Common myeloid progenitor, CD34-positive (primary cell): ENCODE measurements around the gene HDGFL2.

Experiments
- CTCF ChIA-PET: fragments of 350-600 bp; sonication (Branson Sonifier 250); formaldehyde crosslinking; loops from one replicate; lab custom pipeline; 2021; ENCODE audit warnings: antibody characterized with exemption; lab: Charles Lee
- POLR2A ChIA-PET: fragments of 350-600 bp; sonication (Branson Sonifier 250); formaldehyde crosslinking; loops from one replicate; lab custom pipeline; 2021; ENCODE audit warnings: antibody characterized with exemption; lab: Charles Lee
- DNase-seq, 3 donors: peaks; one replicate each; pipeline versions ENCODE4 v3.0.0 to v3.0.0-alpha.2; 2013
- H3K27ac ChIP-seq, 2 experiments: 1 replicate in 1 of 2; 2 replicates in 1 of 2; pipeline ENCODE4 v1.7.0; 2013; ENCODE audit warnings: inconsistent platforms in 2 of 2, low read length in 2 of 2, mild to moderate bottlenecking in 2 of 2, low read depth in 1 of 2, moderate library complexity in 1 of 2; ENCODE audit not compliant: severe bottlenecking in 2 of 2, insufficient read depth in 1 of 2, poor library complexity in 1 of 2
- H3K27me3 ChIP-seq, 5 experiments: replicated peaks in 2 of 5; 1 replicate in 3 of 5; 2 replicates in 2 of 5; pipeline versions ENCODE4 v1.6.1 to v1.7.0; 2013; ENCODE audit warnings: low read length in 4 of 5, mild to moderate bottlenecking in 2 of 5, moderate library complexity in 2 of 5, inconsistent platforms in 1 of 5; ENCODE audit not compliant: insufficient read depth in 5 of 5, control insufficient read depth in 4 of 5
- H3K36me3 ChIP-seq, 4 experiments: 1 replicate in 2 of 4; 2 replicates in 2 of 4; pipeline versions ENCODE4 v1.6.1 to v1.7.0; 2013; ENCODE audit warnings: low read length in 3 of 4, control low read depth in 1 of 4, mild to moderate bottlenecking in 1 of 4; ENCODE audit not compliant: control insufficient read depth in 4 of 4, insufficient read depth in 4 of 4
- H3K4me1 ChIP-seq, 4 experiments: 1 replicate in 3 of 4; 2 replicates in 1 of 4; pipeline versions ENCODE4 v1.6.1 to v1.7.1; 2013; ENCODE audit warnings: low read length in 3 of 4, mild to moderate bottlenecking in 3 of 4, control low read depth in 1 of 4, inconsistent platforms in 1 of 4, moderate library complexity in 1 of 4; ENCODE audit not compliant: control insufficient read depth in 4 of 4, insufficient read depth in 4 of 4; ENCODE audit errors: control extremely low read depth in 1 of 4
- H3K4me3 ChIP-seq, 7 experiments: 1 replicate in 4 of 7; 2 replicates in 3 of 7; pipeline versions ENCODE4 v1.5.1 to v1.7.0; 2013; ENCODE audit warnings: mild to moderate bottlenecking in 7 of 7, low read length in 6 of 7, moderate library complexity in 6 of 7, inconsistent platforms in 2 of 7, low read depth in 2 of 7, control low read depth in 1 of 7; ENCODE audit not compliant: insufficient read depth in 4 of 7, control insufficient read depth in 1 of 7; ENCODE audit errors: extremely low read depth in 1 of 7
- H3K9me3 ChIP-seq, 5 experiments: 1 replicate in 4 of 5; 2 replicates in 1 of 5; pipeline versions ENCODE4 v1.6.1 to v1.7.1; 2013; ENCODE audit warnings: low read length in 4 of 5, mild to moderate bottlenecking in 2 of 5, inconsistent platforms in 1 of 5, low read depth in 1 of 5, moderate library complexity in 1 of 5; ENCODE audit not compliant: control insufficient read depth in 4 of 5, insufficient read depth in 2 of 5; ENCODE audit errors: control extremely low read depth in 1 of 5
- WGBS: methylation state at CpG from one replicate; pipeline ENCODE4 v1.1.5; 2013; ENCODE audit not compliant: insufficient coverage; 5-methylcytosine and 5-hydroxymethylcytosine counted together

The HDGFL2 gene

DNA sequence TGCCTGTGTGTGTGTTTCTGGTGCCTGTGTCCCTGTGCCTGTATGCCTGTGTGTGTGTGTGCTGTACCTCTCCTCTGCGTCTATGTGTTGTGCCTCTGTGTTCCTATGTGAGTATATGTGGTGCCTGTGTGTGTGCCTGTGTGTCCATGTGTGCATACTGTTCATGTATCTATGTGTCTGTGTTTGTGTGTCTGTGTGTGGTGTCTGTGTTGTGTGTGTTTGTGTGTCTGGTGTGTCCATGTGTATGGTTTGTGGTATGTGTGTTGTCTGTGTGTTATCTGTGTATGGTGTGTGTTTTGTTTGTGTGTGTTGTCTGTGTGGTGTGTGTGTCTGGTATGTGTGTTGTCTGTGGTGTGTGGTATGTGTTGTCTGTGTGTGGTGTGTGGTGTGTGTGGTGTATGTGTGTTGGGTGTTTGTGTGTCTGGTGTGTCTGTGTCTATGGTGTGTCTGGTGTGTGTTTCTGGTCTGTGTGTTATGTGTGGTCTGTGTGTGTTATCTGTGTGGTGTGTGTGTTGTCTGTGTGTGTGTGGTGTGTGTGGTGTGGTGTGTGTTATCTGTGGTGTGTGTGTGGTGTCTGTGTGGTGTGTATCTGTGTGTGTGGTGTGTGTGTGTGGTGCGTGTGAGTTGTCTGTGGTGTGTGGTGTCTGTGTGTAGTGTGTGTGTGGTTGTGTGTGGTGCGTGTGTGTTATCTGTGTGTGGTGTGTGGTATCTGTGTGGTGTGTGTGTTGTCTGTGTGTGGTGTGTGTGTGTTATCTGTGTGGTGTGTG is 20.4 kb downstream of the HDGFL2 start:
- Histone ChIP-seq H3K27me3 (no peaks in the 10 kb centered on the region), H3K36me3 (peaks cover 7 to 77% (median 43%) of the 10 kb centered on the region in 4 experiments), H3K4me1 (no peaks in the 10 kb centered on the region), H3K4me3 (no peak overlapping the region), H3K9me3 (no peaks in the 10 kb centered on the region), H3K27ac (no peak overlapping the region)
- no peak for DNase-seq
- ChIA-PET CTCF (no interaction called here), POLR2A (no interaction called here)
- 100% methylated on average over 3 of the region's 3 CpGs for WGBS

DNA sequence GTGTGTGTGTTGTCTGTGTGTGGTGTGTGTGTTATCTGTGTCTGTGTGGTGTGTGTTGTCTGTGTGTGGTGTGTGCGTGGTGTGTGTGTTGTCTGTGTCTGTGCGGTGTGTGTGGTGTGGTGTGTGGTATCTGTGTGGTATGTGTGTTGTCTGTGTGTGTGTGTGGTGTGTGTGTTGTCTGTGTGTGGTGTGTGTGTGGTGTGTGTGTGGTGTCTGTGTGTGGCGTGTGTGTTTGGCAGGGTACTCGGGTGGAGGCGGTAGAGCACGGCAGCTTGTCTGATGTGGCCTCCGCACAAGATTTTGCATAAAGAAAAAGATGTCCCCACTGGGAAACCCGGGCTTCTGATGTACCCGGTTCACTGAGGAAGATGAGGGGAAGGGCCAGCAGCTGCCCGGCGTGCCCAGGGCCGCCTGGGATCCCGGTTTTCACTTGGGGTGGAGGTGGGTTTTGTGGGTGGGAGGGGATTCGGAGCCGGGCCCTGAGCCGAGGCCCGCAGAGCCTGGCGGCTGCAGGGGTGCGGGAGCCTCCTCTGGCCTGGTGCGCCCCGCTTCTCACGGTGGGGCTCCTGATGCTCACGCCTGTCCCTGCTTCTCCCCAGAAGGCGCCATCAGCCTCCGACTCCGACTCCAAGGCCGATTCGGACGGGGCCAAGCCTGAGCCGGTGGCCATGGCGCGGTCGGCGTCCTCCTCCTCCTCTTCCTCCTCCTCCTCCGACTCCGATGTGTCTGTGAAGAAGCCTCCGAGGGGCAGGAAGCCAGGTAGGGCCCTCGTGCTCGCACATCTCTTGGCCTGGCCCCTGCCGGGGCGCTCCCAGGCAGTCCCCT is 21.2 kb downstream of the HDGFL2 start:
- H3K36me3 ChIP-seq, result peaks cover 7 to 83% (median 46%) of the 10 kb centered on the region in 4 experiments
- H3K9me3 ChIP-seq, result no peaks in the 10 kb centered on the region
- CTCF ChIA-PET, result no interaction called here
- WGBS, result 98% methylated on average over 29 of the region's 41 CpGs
- POLR2A ChIA-PET, result no interaction called here
- DNase-seq, result peak in 1 of 3 donors; percentile 18
- H3K4me1 ChIP-seq, result no peaks in the 10 kb centered on the region
- H3K27me3 ChIP-seq, result no peaks in the 10 kb centered on the region
- no peak overlapping the region for H3K4me3 ChIP-seq
- no peak overlapping the region for H3K27ac ChIP-seq

DNA sequence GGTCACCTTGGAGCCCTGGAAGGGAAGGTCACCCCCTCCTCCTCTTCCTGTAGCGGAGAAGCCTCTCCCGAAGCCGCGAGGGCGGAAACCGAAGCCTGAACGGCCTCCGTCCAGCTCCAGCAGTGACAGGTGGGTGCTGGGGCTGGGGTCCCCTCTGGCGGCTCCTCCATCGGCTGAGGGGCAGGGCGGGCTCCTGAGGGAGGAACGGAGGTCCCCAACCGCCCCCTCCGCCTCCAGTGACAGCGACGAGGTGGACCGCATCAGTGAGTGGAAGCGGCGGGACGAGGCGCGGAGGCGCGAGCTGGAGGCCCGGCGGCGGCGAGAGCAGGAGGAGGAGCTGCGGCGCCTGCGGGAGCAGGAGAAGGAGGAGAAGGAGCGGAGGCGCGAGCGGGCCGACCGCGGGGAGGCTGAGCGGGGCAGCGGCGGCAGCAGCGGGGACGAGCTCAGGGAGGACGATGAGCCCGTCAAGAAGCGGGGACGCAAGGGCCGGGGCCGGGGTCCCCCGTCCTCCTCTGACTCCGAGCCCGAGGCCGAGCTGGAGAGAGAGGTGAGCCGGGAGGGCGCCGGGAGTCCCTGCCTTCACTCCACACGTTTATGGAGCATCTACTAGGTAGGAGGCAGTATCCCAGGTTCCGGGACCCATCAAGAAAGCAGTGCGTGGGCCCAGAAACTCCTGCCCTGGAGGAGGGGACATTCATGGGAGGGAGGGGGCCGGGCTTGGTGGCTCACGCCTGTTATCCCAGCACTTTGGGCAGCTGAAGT is 22.0 kb downstream of the HDGFL2 start:
- ChIA-PET CTCF (no interaction called here), POLR2A (no interaction called here)
- no peak overlapping the region for H3K27ac ChIP-seq

DNA sequence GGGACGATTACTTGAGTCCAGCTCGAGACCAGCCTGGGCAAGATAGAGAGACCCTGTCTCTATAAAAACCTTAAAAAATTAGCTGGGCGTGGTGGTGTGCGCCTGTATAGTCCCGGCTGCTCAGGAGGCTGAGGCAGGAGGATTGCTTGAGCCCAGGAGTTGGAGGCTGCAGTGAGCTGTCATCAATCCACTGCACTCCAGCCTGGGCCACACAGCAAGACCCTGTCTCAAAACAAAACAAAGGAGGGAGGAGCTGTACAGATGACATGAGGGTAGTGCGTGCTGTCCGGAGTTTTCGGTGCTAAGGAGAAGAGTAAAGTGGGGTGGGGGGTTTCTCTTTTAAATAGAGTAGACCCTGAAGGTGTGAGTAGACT is 22.6 kb downstream of the HDGFL2 start:
- H3K27me3 ChIP-seq, result no peaks in the 10 kb centered on the region
- H3K9me3 ChIP-seq, result no peaks in the 10 kb centered on the region
- CTCF ChIA-PET, result no interaction called here
- WGBS, result 95% methylated on average over 8 of the region's 8 CpGs
- no peak overlapping the region for H3K4me3 ChIP-seq
- POLR2A ChIA-PET, result no interaction called here
- H3K27ac ChIP-seq, result no peak overlapping the region
- peaks cover 5 to 78% (median 49%) of the 10 kb centered on the region in 4 experiments for H3K36me3 ChIP-seq
- DNase-seq, result no peak
- H3K4me1 ChIP-seq, result no peaks in the 10 kb centered on the region

More for the DNA sequence above, 22.0 kb downstream of the HDGFL2 start:
- no peak for DNase-seq
- no peaks in the 10 kb centered on the region for H3K4me1 ChIP-seq
- WGBS, result 98% methylated on average over 50 of the region's 61 CpGs
- no peak overlapping the region for H3K4me3 ChIP-seq
- no peaks in the 10 kb centered on the region for H3K9me3 ChIP-seq
- H3K36me3 ChIP-seq, result peaks cover 7 to 82% (median 48%) of the 10 kb centered on the region in 4 experiments
- H3K27me3 ChIP-seq, result no peaks in the 10 kb centered on the region

DNA sequence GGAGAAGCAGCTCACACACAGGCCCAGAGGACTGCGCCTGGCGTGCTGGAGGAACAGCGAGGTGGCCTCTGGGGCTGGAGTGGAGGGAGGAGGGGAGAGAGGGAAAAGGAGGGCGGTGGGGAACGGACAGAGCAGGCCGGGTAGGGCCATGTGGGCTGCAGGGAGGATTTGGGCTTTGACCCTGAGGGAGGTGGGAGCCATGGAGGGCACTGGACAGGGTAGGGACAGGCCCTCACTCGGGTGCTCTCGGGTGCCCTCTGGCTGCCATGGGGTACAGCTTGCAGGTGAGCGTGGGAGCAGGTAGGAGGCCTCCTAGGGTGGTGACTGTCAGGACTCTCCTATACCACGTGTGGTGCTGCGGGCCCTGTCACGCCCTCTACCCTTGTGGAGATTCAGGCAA is 23.4 kb downstream of the HDGFL2 start:
- Histone ChIP-seq H3K4me1 (no peaks in the 10 kb centered on the region), H3K36me3 (peaks cover 5 to 76% (median 49%) of the 10 kb centered on the region in 4 experiments), H3K27ac (no peak overlapping the region), H3K9me3 (no peaks in the 10 kb centered on the region), H3K4me3 (no peak overlapping the region), H3K27me3 (no peaks in the 10 kb centered on the region)
- CTCF ChIA-PET, result interaction anchor here (0.5 kb wide), 1 partner anchor 87 kb away, joined by 3 read pairs; no protein-coding TSS in a partner anchor
- WGBS, result 99% methylated on average over 12 of the region's 12 CpGs
- DNase-seq, result no peak
- POLR2A ChIA-PET, result interaction anchor here (0.6 kb wide), 1 partner anchor 215 kb away, joined by 5 read pairs; no protein-coding TSS in a partner anchor

DNA sequence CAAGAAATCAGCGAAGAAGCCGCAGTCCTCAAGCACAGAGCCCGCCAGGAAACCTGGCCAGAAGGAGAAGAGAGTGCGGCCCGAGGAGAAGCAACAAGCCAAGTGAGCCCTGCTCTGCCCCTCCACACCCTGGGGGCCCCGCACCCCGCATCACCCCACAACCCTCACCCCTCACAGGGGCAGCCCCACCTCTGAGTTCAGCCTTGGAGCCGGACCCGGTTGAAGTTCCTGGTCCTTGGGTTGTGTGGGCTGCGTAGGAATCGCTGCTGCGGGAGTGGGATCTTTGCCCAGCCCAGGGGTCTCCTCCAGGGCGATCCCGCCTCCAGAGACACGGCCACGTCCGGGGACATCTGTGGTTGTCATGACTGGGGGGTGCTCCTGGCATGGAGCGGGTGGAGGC is 24.2 kb downstream of the HDGFL2 start:
- H3K36me3 ChIP-seq, result peaks cover 5 to 81% (median 52%) of the 10 kb centered on the region in 4 experiments
- DNase-seq, result no peak
- no peak overlapping the region for H3K4me3 ChIP-seq
- ChIA-PET POLR2A (no interaction called here), CTCF (no interaction called here)
- H3K9me3 ChIP-seq, result no peaks in the 10 kb centered on the region
- no peaks in the 10 kb centered on the region for H3K4me1 ChIP-seq
- no peaks in the 10 kb centered on the region for H3K27me3 ChIP-seq
- no peak overlapping the region for H3K27ac ChIP-seq
- 100% methylated on average over 7 of the region's 18 CpGs for WGBS
